Measurements from ENCODE around the gene RER1.

The RER1 gene

DNA sequence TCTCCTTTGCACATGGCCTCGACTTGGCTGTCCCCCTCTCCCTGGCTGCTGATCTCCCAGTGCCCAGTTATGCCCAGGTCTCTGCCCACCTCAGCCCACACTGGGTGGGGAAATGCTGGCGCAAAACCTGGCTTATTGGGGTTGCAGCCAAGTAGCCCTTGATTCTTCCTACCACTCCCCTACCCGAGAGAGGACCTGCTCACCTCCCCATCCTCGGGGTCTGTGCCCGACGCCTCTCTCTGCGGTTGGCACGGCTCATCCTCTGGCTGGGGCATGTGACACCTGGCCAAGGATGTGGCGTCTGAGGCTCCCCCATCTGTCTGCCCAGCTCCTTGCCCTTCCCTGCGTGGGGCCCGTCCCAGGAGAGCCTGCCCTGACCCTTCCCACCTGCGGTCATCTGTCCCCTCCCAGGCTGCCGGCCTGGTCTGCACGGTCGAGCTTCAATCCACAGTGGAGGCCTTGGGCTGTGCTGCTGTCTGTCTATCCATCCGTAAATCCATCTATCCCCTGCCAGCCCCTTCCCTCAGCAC is 27.2 kb downstream of the RER1 start:
- no peak for DNase-seq (ENCODE audit: extremely low read depth in 1 of 2, low read depth in 1 of 2)

- no peak for DNase-seq (ENCODE audit: extremely low read depth in 1 of 2, low read depth in 1 of 2)
These were observed 27.8 kb downstream of the RER1 start for GRCh38 chr1:2419416-2419815.

GRCh38 chr1:2422523-2422922 is 30.9 kb downstream of the RER1 start:
- no peak for DNase-seq (ENCODE audit: extremely low read depth in 1 of 2, low read depth in 1 of 2)

DNA sequence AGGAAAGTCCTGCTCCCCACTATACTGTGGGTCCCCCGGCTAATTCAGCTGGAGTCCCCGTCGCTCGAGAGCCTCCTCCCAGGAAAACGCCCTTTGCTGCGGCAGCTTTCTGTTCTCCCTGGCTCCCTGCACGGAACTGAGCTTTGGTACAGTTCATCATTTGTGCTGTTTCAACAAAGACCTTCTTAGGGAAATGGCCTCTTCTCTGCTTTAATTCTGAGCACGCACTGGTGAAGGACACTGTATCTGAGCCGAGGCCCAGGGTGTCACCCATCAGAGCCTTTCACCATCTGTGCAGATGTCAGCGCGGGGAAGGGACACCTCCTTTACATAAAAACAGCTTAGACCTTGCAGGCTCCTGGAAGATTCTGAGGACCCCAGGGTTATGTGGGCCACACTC is 34.3 kb downstream of the RER1 start:
- no peak for DNase-seq (ENCODE audit: extremely low read depth in 1 of 2, low read depth in 1 of 2)

GRCh38 chr1:2426540-2426939 is 34.9 kb downstream of the RER1 start:
- DNase-seq (ENCODE audit: extremely low read depth in 1 of 2, low read depth in 1 of 2): no peak

- no peak for DNase-seq (ENCODE audit: extremely low read depth in 1 of 2, low read depth in 1 of 2)
These were observed 35.4 kb downstream of the RER1 start for GRCh38 chr1:2427051-2427450.

DNA sequence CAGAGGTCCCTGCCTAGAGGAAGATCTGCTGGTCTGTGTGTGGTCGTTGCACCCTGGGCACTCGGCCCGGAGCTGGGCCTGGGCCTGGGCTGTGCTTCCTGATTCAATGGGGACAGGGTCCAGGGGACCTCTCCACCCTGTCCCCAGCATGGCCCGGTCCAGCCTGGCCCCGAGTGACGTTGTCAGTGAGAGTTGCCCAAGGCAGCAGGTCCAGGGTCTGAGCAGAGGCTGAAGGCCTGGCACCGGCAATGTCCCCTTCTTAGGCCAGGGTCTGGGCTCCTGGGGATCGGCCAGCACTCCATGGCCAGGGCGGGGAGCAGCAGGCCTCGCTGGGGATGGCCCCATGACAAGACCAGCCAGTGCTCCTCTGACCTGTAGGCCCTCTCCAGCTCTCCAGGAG is 36.3 kb downstream of the RER1 start:
- no peak for DNase-seq (ENCODE audit: extremely low read depth in 1 of 2, low read depth in 1 of 2)

- DNase-seq (ENCODE audit: extremely low read depth in 1 of 2, low read depth in 1 of 2): no peak
These were observed 36.8 kb downstream of the RER1 start for GRCh38 chr1:2428490-2428889.

GRCh38 chr1:2429780-2430591 is 38.3 kb downstream of the RER1 start:
- DNase-seq (ENCODE audit: extremely low read depth in 1 of 2, low read depth in 1 of 2): no peak

- no peak for DNase-seq (ENCODE audit: extremely low read depth in 1 of 2, low read depth in 1 of 2)
These were observed 38.9 kb downstream of the RER1 start for GRCh38 chr1:2430592-2430973.

DNA sequence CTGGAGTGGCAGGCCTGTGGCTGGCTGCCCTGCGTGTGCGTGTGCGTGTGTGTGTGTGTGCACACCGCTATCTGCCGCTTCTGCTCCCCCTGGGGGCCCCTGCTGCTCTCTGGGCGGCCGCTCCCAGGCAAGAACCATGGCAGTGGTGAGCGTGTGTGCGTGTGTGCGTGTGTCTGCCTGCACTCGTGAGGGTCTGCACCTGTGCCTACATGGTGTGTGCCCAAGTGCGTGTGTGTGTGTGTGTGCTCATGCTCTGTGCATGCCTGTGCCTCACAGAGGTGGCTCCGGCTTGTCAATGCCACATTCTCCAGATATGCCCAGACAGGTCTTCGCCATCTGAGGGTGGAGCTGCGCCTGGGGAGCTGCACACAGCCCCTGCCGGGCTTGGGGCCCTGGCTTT is 39.5 kb downstream of the RER1 start:
- DNase-seq (ENCODE audit: extremely low read depth in 1 of 2, low read depth in 1 of 2): no peak

DNA sequence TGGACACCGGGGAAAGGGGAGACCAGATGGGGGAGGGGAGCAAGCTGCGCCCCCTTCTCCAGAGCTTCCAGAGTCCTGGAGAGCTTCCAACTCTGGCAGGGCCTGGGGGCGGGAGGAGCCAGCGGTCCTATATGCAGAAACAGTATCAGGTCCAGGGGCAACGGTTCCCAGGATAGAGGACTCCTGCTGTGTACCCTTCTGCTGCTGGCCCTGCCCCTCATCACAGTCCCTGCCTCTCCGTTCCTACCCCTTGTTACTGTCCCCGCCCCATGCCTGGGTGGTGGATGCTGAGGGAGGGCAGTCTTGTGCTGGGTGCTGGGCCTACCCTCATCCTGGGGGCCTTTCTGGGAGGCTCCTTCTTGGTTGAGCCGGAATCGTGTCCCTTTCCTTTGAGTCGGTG is 39.9 kb downstream of the RER1 start:
- no peak for DNase-seq (ENCODE audit: extremely low read depth in 1 of 2, low read depth in 1 of 2)

DNA sequence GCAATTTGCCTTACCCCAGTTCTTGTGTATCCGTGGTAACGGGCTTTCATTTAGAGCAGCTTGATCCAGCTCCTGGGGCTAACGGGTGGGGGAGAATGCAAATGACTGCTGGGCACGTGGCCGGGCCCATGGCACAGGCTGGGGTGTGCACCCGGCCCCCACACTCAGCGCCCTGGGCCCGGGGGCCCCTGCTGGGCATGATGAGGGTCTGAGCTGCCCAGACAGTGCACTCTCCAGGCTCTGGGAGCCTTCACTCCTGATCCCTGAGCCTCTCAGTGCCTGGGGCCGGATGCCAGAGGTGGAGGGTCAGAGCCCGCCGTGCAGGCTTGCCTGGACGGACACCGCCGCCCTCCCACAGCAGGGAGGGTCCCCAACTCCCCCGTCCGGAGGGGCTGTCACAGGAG is 40.8 kb downstream of the RER1 start:
- no peak for DNase-seq (ENCODE audit: extremely low read depth in 1 of 2, low read depth in 1 of 2)

DNA sequence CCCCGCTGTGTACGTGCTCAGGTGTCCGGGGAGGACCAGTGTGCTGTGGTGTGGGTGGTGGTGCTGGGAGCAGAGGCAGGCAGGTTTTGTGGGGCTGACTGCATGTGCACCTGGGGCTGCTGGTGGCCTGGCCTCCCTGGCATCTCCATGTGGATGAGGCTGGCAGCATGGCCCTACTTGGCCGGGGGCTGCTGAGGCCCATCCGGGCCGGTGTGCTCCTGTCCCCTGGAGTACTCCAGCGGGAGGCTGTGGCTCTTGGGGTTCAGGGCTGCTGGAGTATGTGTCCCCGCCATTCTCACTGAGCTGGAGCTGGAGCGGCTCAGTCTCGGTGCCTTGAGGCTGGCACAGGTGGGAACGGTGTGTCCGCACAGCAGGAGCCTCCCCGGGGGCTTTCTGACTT is 41.6 kb downstream of the RER1 start:
- DNase-seq (ENCODE audit: extremely low read depth in 1 of 2, low read depth in 1 of 2): no peak

DNA sequence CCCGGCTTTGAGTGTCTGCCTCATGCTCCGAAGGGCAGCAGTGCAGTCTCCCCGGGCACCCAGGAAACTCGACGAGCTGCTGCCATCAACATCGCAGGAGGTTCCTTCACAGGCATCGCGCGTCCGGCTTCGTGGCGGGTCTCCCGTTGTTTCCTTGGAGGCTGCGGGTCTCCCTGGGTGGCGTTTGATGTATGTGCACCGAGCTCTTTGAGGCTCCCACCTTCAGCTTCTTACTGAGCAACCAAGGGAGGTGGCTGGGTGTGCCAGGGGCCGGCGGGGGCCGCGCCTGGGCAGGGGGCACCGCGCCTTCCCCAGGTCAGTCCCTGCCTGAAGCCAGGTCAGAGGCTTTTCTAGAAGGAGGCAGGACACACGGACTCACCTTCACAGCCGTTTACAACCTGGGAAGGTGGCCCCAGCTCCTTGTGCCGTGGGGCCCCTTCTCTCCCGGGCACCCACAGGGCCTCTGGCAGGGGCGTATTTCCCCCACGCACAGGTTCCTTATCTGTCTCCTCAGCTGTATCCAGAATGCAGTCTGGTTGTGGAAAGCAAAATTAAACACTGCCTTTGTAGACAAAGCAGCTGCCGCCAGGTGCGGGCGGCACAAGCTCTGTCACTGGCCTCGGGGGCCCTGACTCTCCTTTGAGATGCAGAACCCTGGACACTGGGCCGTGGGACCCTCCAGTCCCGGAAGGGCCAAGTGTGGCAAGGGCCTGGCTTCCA is 42.5 kb downstream of the RER1 start:
- no peak for DNase-seq (ENCODE audit: extremely low read depth in 1 of 2, low read depth in 1 of 2)

DNA sequence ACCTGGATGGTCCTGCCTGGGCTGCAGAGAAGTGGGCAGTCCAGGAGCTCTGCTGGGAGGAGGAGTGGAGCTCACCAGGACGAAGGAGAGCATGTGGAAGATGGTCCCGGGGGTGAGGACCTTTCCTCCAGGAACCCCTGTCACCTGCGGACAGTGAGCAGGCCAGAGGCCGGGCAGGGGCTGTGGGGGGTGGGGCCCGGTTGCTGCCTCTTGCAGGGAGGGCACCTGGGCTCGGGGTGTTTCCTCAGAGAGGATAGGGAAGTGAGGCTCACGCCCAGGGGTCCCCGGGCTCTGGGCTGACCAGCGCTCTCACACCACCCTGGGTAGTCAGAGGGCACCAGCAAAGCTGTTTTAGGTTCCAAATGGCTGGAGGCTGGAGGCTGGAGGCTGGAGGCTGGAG is 43.5 kb downstream of the RER1 start:
- no peak for DNase-seq (ENCODE audit: extremely low read depth in 1 of 2, low read depth in 1 of 2)

DNA sequence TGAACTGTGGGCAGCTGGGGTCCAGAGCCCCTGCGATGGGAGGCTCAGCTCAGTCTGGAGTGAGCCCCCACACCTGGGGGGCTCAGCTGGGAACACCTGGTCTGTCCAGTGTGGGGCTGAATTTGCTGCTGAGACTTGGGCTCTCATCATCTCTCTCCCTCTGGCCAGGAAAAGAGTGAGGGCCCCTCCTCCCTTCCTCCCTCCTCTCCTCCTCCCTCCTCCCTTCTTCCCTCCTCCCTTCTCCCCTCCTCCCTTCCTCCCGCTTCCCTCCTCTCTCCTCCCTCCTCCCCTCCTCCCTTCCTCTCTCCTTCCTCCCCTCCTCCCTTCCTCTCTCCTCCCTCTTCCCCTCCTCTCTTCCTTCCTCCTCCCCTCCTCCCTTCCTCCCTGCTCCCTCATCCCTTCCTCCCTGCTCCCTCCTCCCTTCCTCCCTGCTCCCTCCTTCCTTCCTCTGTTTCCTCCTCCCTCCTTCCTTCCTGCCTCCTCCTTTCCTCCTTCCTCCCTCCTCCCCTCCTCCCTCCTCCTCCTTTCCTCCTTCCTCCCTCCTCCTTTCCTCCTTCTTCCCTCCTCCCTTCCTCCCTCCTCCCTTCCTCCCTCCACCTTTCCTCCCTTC is 44.2 kb downstream of the RER1 start:
- DNase-seq (ENCODE audit: extremely low read depth in 1 of 2, low read depth in 1 of 2): no peak

- no peak for DNase-seq (ENCODE audit: extremely low read depth in 1 of 2, low read depth in 1 of 2)
These were observed 45.2 kb downstream of the RER1 start for GRCh38 chr1:2436876-2437275.

GRCh38 chr1:2437617-2438016 is 46.0 kb downstream of the RER1 start:
- no peak for DNase-seq (ENCODE audit: extremely low read depth in 1 of 2, low read depth in 1 of 2)

DNA sequence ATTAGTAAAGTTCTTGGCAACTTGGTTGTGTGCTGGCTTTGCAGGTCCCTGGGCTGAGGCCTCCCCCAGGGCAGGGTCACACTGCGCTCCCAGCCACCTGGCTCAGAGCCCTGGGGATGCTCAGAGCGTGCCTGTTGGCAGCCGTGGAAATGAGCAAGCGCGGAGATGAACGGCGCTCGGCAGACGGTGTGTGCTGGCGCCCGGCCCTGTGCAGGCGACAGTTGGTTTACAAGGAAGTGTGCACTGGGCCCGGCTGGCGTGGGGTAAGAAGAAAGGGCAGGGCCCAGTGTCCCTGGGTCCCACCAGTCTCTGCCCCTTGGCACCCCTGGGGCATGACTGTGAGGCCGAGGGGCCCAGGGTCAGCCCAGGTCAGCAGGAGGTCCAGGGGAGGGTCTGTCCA is 46.4 kb downstream of the RER1 start:
- no peak for DNase-seq (ENCODE audit: extremely low read depth in 1 of 2, low read depth in 1 of 2)

- no peak for DNase-seq (ENCODE audit: extremely low read depth in 1 of 2, low read depth in 1 of 2)
These were observed 47.0 kb downstream of the RER1 start for GRCh38 chr1:2438641-2439040.

GRCh38 chr1:2439369-2439768 is 47.7 kb downstream of the RER1 start:
- no peak for DNase-seq (ENCODE audit: extremely low read depth in 1 of 2, low read depth in 1 of 2)

Data from stimulated activated CD8-positive, alpha-beta memory T cell treated with anti-CD3 and anti-CD28 coated beads, Interleukin-7, amount 100 ng/mL, for 48 hours (primary cell).